HepG2 (cell line): Measurements from ENCODE around the gene CACNA1C. TPM values are rescaled to one million over a fixed set of nuclear protein-coding genes. Genes with fewer than 3 reads are reported as not detected.

ENCODE experiments used
- ATAC-seq: fragments of 200-7000 bp; cut with Tn5 transposase; 3 replicates; pipeline ENCODE4 v1.9.1; 2020; ENCODE audit warnings: mild to moderate bottlenecking, moderate library complexity
- BruUV-seq: library from RNA; stranded (reverse); fragments of 400-500 nt; replicated peaks from 2 replicates; lab custom pipeline; 2021; lab: Mats Ljungman, UMichigan
- CTCF ChIA-PET: fragments of 300-600 bp; formaldehyde crosslinking; extraction: SDS; loops from one replicate; lab custom pipeline; 2021; ENCODE audit warnings: low total read pairs, inconsistent platforms, low intra/inter-chr PET ratio; lab: Yijun Ruan, JAX
- POLR2A ChIA-PET: fragments of 350-600 bp; sonication (Branson Sonifier 250); formaldehyde crosslinking; loops from one replicate; lab custom pipeline; 2020; ENCODE audit warnings: antibody characterized with exemption, inconsistent platforms; lab: Yijun Ruan, JAX
- DNase-seq: peaks from one replicate; pipeline ENCODE4 v3.0.0-alpha.2; 2015; ENCODE audit warnings: low spot score
- FAIRE-seq: peaks from 3 replicates; lab custom pipeline; 2011; peaks lifted over from hg19 to GRCh38; lab: Jason Lieb, UNC
- H2AFZ ChIP-seq: one replicate; pipeline ENCODE4 v1.6.1; 2011; ENCODE audit warnings: low read length, inconsistent platforms
- H3K27ac ChIP-seq: fragments of 300-600 bp; 3 replicates; pipeline ENCODE4 v1.8.0; 2011; ENCODE audit warnings: mixed run types, mild to moderate bottlenecking, mixed read lengths, low read length, inconsistent platforms; ENCODE audit not compliant: insufficient read depth; ENCODE audit errors: extremely low read length
- H3K27me3 ChIP-seq, 2 experiments: fragments of 200-600 bp in 1 of 2; 2 replicates in 1 of 2; 3 replicates in 1 of 2; pipeline versions ENCODE4 v1.6.0 to v1.8.0; 2011; ENCODE audit warnings: low read length in 2 of 2, mild to moderate bottlenecking in 2 of 2, moderate library complexity in 2 of 2, inconsistent platforms in 1 of 2; ENCODE audit not compliant: insufficient read depth in 2 of 2, control insufficient read depth in 1 of 2
- H3K36me3 ChIP-seq, 2 experiments: fragments of 200-600 bp in 1 of 2; replicated peaks in 1 of 2; 2 replicates in 1 of 2; 3 replicates in 1 of 2; pipeline versions ENCODE4 v1.5.1 to v1.8.0; 2011; ENCODE audit warnings: low read length in 2 of 2, inconsistent platforms in 1 of 2; ENCODE audit not compliant: insufficient read depth in 2 of 2, control insufficient read depth in 1 of 2
- H3K4me1 ChIP-seq: 2 replicates; pipeline ENCODE4 v1.5.1; 2012; ENCODE audit warnings: low read length, inconsistent platforms; ENCODE audit not compliant: insufficient read depth
- H3K4me2 ChIP-seq: 2 replicates; pipeline ENCODE4 v1.6.0; 2011; ENCODE audit warnings: low read depth, low read length, inconsistent platforms
- H3K4me3 ChIP-seq, 3 experiments: fragments of 200-600 bp in 1 of 3; sonication (generic), shearing (Covaris generic) in 1 of 3; replicated peaks in 1 of 3; 2 replicates each; pipeline ENCODE4 v1.5.1; 2011 to 2016; ENCODE audit warnings: low read length in 3 of 3, inconsistent platforms in 2 of 3, low read depth in 2 of 3, mild to moderate bottlenecking in 2 of 3, control low read depth in 1 of 3, mixed read lengths in 1 of 3; ENCODE audit not compliant: insufficient read depth in 1 of 3
- H3K79me2 ChIP-seq: one replicate; pipeline ENCODE4 v1.6.1; 2011; ENCODE audit warnings: low read length, inconsistent platforms; ENCODE audit not compliant: insufficient read depth
- H3K9ac ChIP-seq: 2 replicates; pipeline ENCODE4 v1.6.0; 2011; ENCODE audit warnings: mild to moderate bottlenecking, low read depth, low read length, inconsistent platforms; ENCODE audit not compliant: insufficient read depth
- H3K9me3 ChIP-seq: 2 replicates; pipeline ENCODE4 v1.5.1; 2012; ENCODE audit warnings: mild to moderate bottlenecking, low read length
- H4K20me1 ChIP-seq: 2 replicates; pipeline ENCODE4 v1.6.0; 2011; ENCODE audit warnings: inconsistent platforms, mild to moderate bottlenecking, low read length, moderate library complexity; ENCODE audit not compliant: insufficient read depth
- FOXA3 ChIP-seq: IDR thresholded peaks from 2 replicates; pipeline ENCODE4 v1.6.1; 2016; ENCODE audit warnings: missing genetic modification reagents, missing compliant biosample characterization
- HOXA5 ChIP-seq: sonication (generic); formaldehyde crosslinking; IDR thresholded peaks from 2 replicates; pipeline ENCODE4 v1.4.0; 2020; ENCODE audit warnings: missing genetic modification reagents
- NFAT5 ChIP-seq: sonication (generic); formaldehyde crosslinking; IDR thresholded peaks from 2 replicates; pipeline ENCODE4 v1.4.0; 2020; ENCODE audit warnings: missing genetic modification reagents
- NFIC ChIP-seq: IDR thresholded peaks from 2 replicates; pipeline ENCODE4 v1.6.1; 2012; ENCODE audit warnings: mild to moderate bottlenecking, low read length, inconsistent platforms
- PAXIP1 ChIP-seq: sonication (generic); formaldehyde crosslinking; conservative IDR thresholded peaks from 2 replicates; pipeline ENCODE4 v1.4.0; 2020; ENCODE audit warnings: mild to moderate bottlenecking, missing genetic modification reagents, moderate library complexity
- RFX1 ChIP-seq: fragments of 450-650 bp; IDR thresholded peaks from 2 replicates; pipeline ENCODE4 v1.6.1; 2017
- SAP130 ChIP-seq: IDR thresholded peaks from 2 replicates; pipeline ENCODE4 v1.6.1; 2016; ENCODE audit warnings: low read depth
- SSRP1 ChIP-seq: IDR thresholded peaks from 2 replicates; pipeline ENCODE4 v1.6.1; 2016; ENCODE audit warnings: control low read depth
- TCF7L2 ChIP-seq: IDR thresholded peaks from 2 replicates; pipeline ENCODE4 v1.6.1; 2011; ENCODE audit warnings: mild to moderate bottlenecking, low read depth, low read length, moderate library complexity
- ZMAT5 ChIP-seq: sonication (generic); formaldehyde crosslinking; IDR thresholded peaks from 2 replicates; pipeline ENCODE4 v1.5.0; 2020; ENCODE audit warnings: mild to moderate bottlenecking, low read depth, missing genetic modification reagents, borderline replicate concordance
- ZNF296 ChIP-seq: sonication (generic); formaldehyde crosslinking; conservative IDR thresholded peaks from 2 replicates; pipeline ENCODE4 v1.5.0; 2020; ENCODE audit warnings: mild to moderate bottlenecking, missing genetic modification reagents
- ZNF556 ChIP-seq: sonication (generic); formaldehyde crosslinking; IDR thresholded peaks from 2 replicates; pipeline ENCODE4 v1.4.0; 2020; ENCODE audit warnings: mild to moderate bottlenecking, missing genetic modification reagents, borderline replicate concordance
- ZNF644 ChIP-seq: IDR thresholded peaks from 2 replicates; pipeline ENCODE4 v1.6.1; 2016; ENCODE audit warnings: low read depth
- in situ Hi-C: cut with HindIII; loops from 2 replicates; pipeline ENCODE4 v1.10.0; 2017; ENCODE audit warnings: low pct_unique_long_range_greater_than_20kb; ENCODE audit not compliant: extremely low pct_ligation_motif_present
- intact Hi-C: fragments of 100-400 bp; cut with micrococcal nuclease; formaldehyde crosslinking; loops from one replicate; pipeline ENCODE4 v1.10.0; 2022; ENCODE audit not compliant: unreplicated experiment
- polyA plus RNA-seq, 8 experiments: library from polyadenylated mRNA; depleted of rRNA in 3 of 8; stranded (reverse) in 7 of 8; unstranded in 1 of 8; fragments of >200 nt; fragmentation: Illumina TruSeq in 4 of 8; extraction: Trizol in 4 of 8; gene quantifications; 2 replicates each; pipeline versions ENCODE4 v1.2.1 to v1.2.3, GENCODE V29; 2011 to 2016; ENCODE audit warnings: low read depth in 4 of 8, missing spikeins in 1 of 8, mixed read lengths in 1 of 8; ENCODE audit not compliant: insufficient read depth in 1 of 8
- total RNA-seq, 5 experiments: library from RNA; depleted of rRNA; stranded (reverse); fragments of >200 nt; fragmentation: Illumina TruSeq; extraction: Trizol; gene quantifications; 2 replicates each; pipeline ENCODE4 v1.2.3, GENCODE V29; 2016; ENCODE audit warnings: low read depth in 1 of 5

Gene CACNA1C
- total and polyA plus RNA-seq, 2 of the 13 experiments (the other 11 are each of a cell fraction or from before 2014, with no cell fraction given): not detected

- BruUV-seq: no TSS peak
- H3K4me2 ChIP-seq: no peak overlapping the region
- H3K9me3 ChIP-seq: no peaks in the 10 kb centered on the region
- FAIRE-seq: no peak
- in situ Hi-C loops (no loop called here), intact Hi-C loops (no loop called here)
- ATAC-seq: no peak
- no peak for DNase-seq
- no peaks in the 10 kb centered on the region; a peak in 1 of 5 replicates for H3K27me3 ChIP-seq
- no peak overlapping the region for H3K27ac ChIP-seq
- ChIA-PET POLR2A (no interaction called here), CTCF (no interaction called here)
- no peak overlapping the region for H2AFZ ChIP-seq
- H3K9ac ChIP-seq: no peak overlapping the region
- TF ChIP-seq TCF7L2: no peak
- no peak for TF ChIP-seq SSRP1
- no peak for TF ChIP-seq ZNF556 (CRISPR knock-in tag)
- no peak for TF ChIP-seq ZMAT5
- no peak for TF ChIP-seq SAP130
- no peak for TF ChIP-seq ZNF296 (CRISPR knock-in tag)
- no peak for TF ChIP-seq ZNF644 (CRISPR knock-in tag)
- no peak for TF ChIP-seq FOXA3
- TF ChIP-seq RFX1: no peak
- no peak for TF ChIP-seq HOXA5 (CRISPR knock-in tag)
- no peak for TF ChIP-seq NFAT5 (CRISPR knock-in tag)
- TF ChIP-seq NFIC: no peak
- no peak for TF ChIP-seq PAXIP1 (CRISPR knock-in tag)
- H3K36me3 ChIP-seq: no peaks in the 10 kb centered on the region
- H3K4me1 ChIP-seq: peaks cover 48% of the 10 kb centered on the region
- H3K4me3 ChIP-seq: no peak overlapping the region
- H4K20me1 ChIP-seq: no peaks in the 10 kb centered on the region
- no peaks in the 10 kb centered on the region for H3K79me2 ChIP-seq
These were observed 114.4 kb downstream of the CACNA1C start for GRCh38 chr12:2167231-2167630.
